ENCODE results near the gene ANXA2R. TPM values are rescaled to one million over a fixed set of nuclear protein-coding genes. Genes with fewer than 3 reads are reported as not detected.

The ANXA2R gene
- total RNA-seq, 2 experiments from 2014 or later = 11.4 to 13.5 TPM

- ChIA-PET POLR2A (interaction anchor here (0.6 to 3.2 kb wide), 17 partner anchors 9 to 442 kb away, joined by 3 to 55 read pairs (median 7); partner anchors contain the start of genes TMEM267 and ZNF131), CTCF (ENCODE audit: unreplicated experiment) (interaction anchor here (0.8 to 1.3 kb wide), 3 partner anchors 23 to 442 kb away, joined by 3 to 7 read pairs (median 5); partner anchors contain the start of gene TMEM267)
- Histone ChIP-seq H3K4me1 (ENCODE audit: insufficient read depth, low read length, poor library complexity, severe bottlenecking) (peaks cover 25% of the 10 kb centered on the region), H4K20me1 (ENCODE audit: insufficient read depth, low read length) (no peaks in the 10 kb centered on the region), H3K4me3 (ENCODE audit: low read depth, low read length, poor library complexity, severe bottlenecking) (peak overlapping the region; percentile 70), H3K27ac (ENCODE audit: low read depth, low read length, poor library complexity, severe bottlenecking) (peak overlapping the region; percentile 95), H3K36me3 (ENCODE audit: insufficient read depth, low read length) (no peaks in the 10 kb centered on the region), H2AFZ (ENCODE audit: low read length) (peak overlapping the region; percentile 95), H3K9me2 (ENCODE audit: insufficient read depth, low read length) (no peaks in the 10 kb centered on the region), H3K79me2 (ENCODE audit: insufficient read depth, low read depth, low read length) (peaks cover 19% of the 10 kb centered on the region; the same call in 1 of the 2 replicates), H3K4me2 (ENCODE audit: low read length) (peak overlapping the region; percentile 95), H3K9me3 (ENCODE audit: low read length) (no peaks in the 10 kb centered on the region)
- intact Hi-C loops (cut with micrococcal nuclease; ENCODE audit: unreplicated experiment) = loop anchor here (1.0 to 5.0 kb wide), 2 partner anchors 63 to 90 kb away; no protein-coding TSS in a partner anchor
- TF ChIP-seq CTCF (conservative IDR thresholded peaks at IDR 0.05; ENCODE audit: low read length) = peak; percentile 56
- no peak for TF ChIP-seq EZH2phosphoT487 (IDR thresholded peaks at IDR 0.05; ENCODE audit: borderline replicate concordance, low read depth, low read length)
- BruUV-seq (replicated peaks) = no TSS peak
- DNase-seq (ENCODE audit: low spot score) = peak; percentile 91
These were observed 2.1 kb upstream of the ANXA2R start for GRCh38 chr5:43042176-43042625.

GRCh38 chr5:43041669-43042175, 1.6 kb upstream of the ANXA2R start:
- POLR2A ChIA-PET = interaction anchor here (0.6 to 3.2 kb wide), 20 partner anchors 10 to 447 kb away, joined by 3 to 55 read pairs (median 6); partner anchors contain the start of genes HMGCS1, TMEM267 and ZNF131
- H3K27ac ChIP-seq (ENCODE audit: low read depth, low read length, poor library complexity, severe bottlenecking) = peak overlapping the region; percentile 95
- H3K36me3 ChIP-seq (ENCODE audit: insufficient read depth, low read length) = no peaks in the 10 kb centered on the region
- H3K4me2 ChIP-seq (ENCODE audit: low read length) = peak overlapping the region; percentile 95
- peak; percentile 65 for DNase-seq (ENCODE audit: low spot score)
- no TSS peak for BruUV-seq (replicated peaks)
- H2AFZ ChIP-seq (ENCODE audit: low read length) = peak overlapping the region; percentile 95
- H3K79me2 ChIP-seq (ENCODE audit: insufficient read depth, low read depth, low read length) = peaks cover 19% of the 10 kb centered on the region; the same call in 1 of the 2 replicates
- no peaks in the 10 kb centered on the region for H3K9me3 ChIP-seq (ENCODE audit: low read length)
- no peaks in the 10 kb centered on the region for H4K20me1 ChIP-seq (ENCODE audit: insufficient read depth, low read length)
- CTCF ChIA-PET (ENCODE audit: unreplicated experiment) = interaction anchor here (0.8 to 1.3 kb wide), 7 partner anchors 9 to 442 kb away, joined by 3 to 7 read pairs (median 4); partner anchors contain the start of gene TMEM267
- intact Hi-C loops (cut with micrococcal nuclease; ENCODE audit: unreplicated experiment) = loop anchor here (1.0 to 5.0 kb wide), 2 partner anchors 64 to 89 kb away; no protein-coding TSS in a partner anchor
- H3K4me1 ChIP-seq (ENCODE audit: insufficient read depth, low read length, poor library complexity, severe bottlenecking) = peaks cover 30% of the 10 kb centered on the region
- H3K4me3 ChIP-seq (ENCODE audit: low read depth, low read length, poor library complexity, severe bottlenecking) = peak overlapping the region; percentile 70
- H3K9me2 ChIP-seq (ENCODE audit: insufficient read depth, low read length) = no peaks in the 10 kb centered on the region
- TF ChIP-seq EZH2phosphoT487 (IDR thresholded peaks at IDR 0.05; ENCODE audit: borderline replicate concordance, low read depth, low read length) (no peak), CTCF (conservative IDR thresholded peaks at IDR 0.05; ENCODE audit: low read length) (no peak)
